KMS-11 (cell line): ENCODE results near the gene MDH2.
"Not testable (repeated sequence)": the region's sequence is repeated elsewhere in the genome, so short reads cannot be mapped to it uniquely, and the experiment has no call there.

Experiments used
- H2AFZ ChIP-seq: fragments of 200-600 bp; sonication (generic); 2 replicates; pipeline ENCODE4 v1.6.1; 2016; ENCODE audit warnings: antibody characterized with exemption, mixed run types, low read depth
- H3K27ac ChIP-seq: fragments of 200-600 bp; sonication (generic); 2 replicates; pipeline ENCODE4 v1.6.1; 2016; ENCODE audit warnings: mild to moderate bottlenecking, mixed run types
- H3K27me3 ChIP-seq: fragments of 200-600 bp; sonication (generic); 2 replicates; pipeline ENCODE4 v1.6.1; 2017; ENCODE audit warnings: mild to moderate bottlenecking, low read depth, mixed run types, moderate library complexity; ENCODE audit not compliant: insufficient read depth
- H3K36me3 ChIP-seq: fragments of 200-600 bp; sonication (generic); 2 replicates; pipeline ENCODE4 v1.6.1; 2017; ENCODE audit warnings: mild to moderate bottlenecking, mixed run types; ENCODE audit not compliant: insufficient read depth
- H3K4me1 ChIP-seq: fragments of 200-600 bp; sonication (generic); 2 replicates; pipeline ENCODE4 v1.6.1; 2016; ENCODE audit warnings: mild to moderate bottlenecking, low read depth, mixed run types; ENCODE audit not compliant: poor library complexity, severe bottlenecking
- H3K4me2 ChIP-seq: fragments of 200-600 bp; sonication (generic); 2 replicates; pipeline ENCODE4 v1.7.0; 2016; ENCODE audit warnings: mild to moderate bottlenecking, mixed run types
- H3K4me3 ChIP-seq: fragments of 200-600 bp; sonication (generic); IDR thresholded peaks from 2 replicates; pipeline ENCODE4 v1.6.1; 2017; ENCODE audit warnings: low read depth, low read length, mixed read lengths; ENCODE audit not compliant: insufficient read depth
- H3K79me2 ChIP-seq: fragments of 200-600 bp; sonication (generic); 2 replicates; pipeline ENCODE4 v1.6.1; 2016; ENCODE audit warnings: low read depth, mixed run types; ENCODE audit not compliant: insufficient read depth
- H3K9ac ChIP-seq: fragments of 200-600 bp; sonication (generic); 2 replicates; pipeline ENCODE4 v1.6.1; 2016; ENCODE audit warnings: mild to moderate bottlenecking, mixed run types
- H4K20me1 ChIP-seq: fragments of 200-600 bp; sonication (generic); 2 replicates; pipeline ENCODE4 v1.6.1; 2016; ENCODE audit warnings: mild to moderate bottlenecking, mixed run types; ENCODE audit not compliant: insufficient read depth

MDH2 gene

DNA sequence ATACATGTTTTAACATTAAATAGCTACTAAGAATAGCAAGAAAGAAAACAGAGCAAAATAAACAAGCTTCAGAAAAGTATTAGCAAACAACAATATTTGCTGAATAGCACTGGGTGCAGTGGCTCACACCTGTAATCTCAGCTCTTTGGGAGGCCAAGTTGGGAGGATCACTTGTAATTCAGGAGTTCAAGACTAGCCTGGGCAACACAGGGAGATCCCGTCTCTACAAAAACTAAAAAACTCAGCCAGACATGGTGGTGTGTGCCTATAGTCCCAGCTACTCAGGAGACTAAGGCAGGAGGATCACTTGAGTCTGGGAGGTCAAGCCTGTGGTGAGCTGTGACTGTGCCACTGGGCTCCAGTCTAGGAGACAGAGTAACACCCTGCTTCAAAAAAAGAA lies 66.8 kb downstream of the MDH2 start:
- not testable (repeated sequence) for H3K27ac ChIP-seq, H3K4me3 ChIP-seq, H3K27me3 ChIP-seq, H3K4me2 ChIP-seq, H4K20me1 ChIP-seq, H3K4me1 ChIP-seq, H3K36me3 ChIP-seq, H3K79me2 ChIP-seq, H3K9ac ChIP-seq, H2AFZ ChIP-seq
